HepG2 (cell line): ENCODE results near the gene ACP2. TPM values are rescaled to one million over a fixed set of nuclear protein-coding genes. Genes with fewer than 3 reads are reported as not detected.

ENCODE experiments used
- ATAC-seq: fragments of 200-7000 bp; cut with Tn5 transposase; 3 replicates; pipeline ENCODE4 v1.9.1; 2020; ENCODE audit warnings: mild to moderate bottlenecking, moderate library complexity
- BruUV-seq: library from RNA; stranded (reverse); fragments of 400-500 nt; replicated peaks from 2 replicates; lab custom pipeline; 2021; lab: Mats Ljungman, UMichigan
- CTCF ChIA-PET: fragments of 300-600 bp; formaldehyde crosslinking; extraction: SDS; loops from one replicate; lab custom pipeline; 2021; ENCODE audit warnings: low total read pairs, inconsistent platforms, low intra/inter-chr PET ratio; lab: Yijun Ruan, JAX
- POLR2A ChIA-PET: fragments of 350-600 bp; sonication (Branson Sonifier 250); formaldehyde crosslinking; loops from one replicate; lab custom pipeline; 2020; ENCODE audit warnings: antibody characterized with exemption, inconsistent platforms; lab: Yijun Ruan, JAX
- DNase-seq: peaks from one replicate; pipeline ENCODE4 v3.0.0-alpha.2; 2015; ENCODE audit warnings: low spot score
- FAIRE-seq: peaks from 3 replicates; lab custom pipeline; 2011; peaks lifted over from hg19 to GRCh38; lab: Jason Lieb, UNC
- H2AFZ ChIP-seq: one replicate; pipeline ENCODE4 v1.6.1; 2011; ENCODE audit warnings: low read length, inconsistent platforms
- H3K27ac ChIP-seq: fragments of 300-600 bp; 3 replicates; pipeline ENCODE4 v1.8.0; 2011; ENCODE audit warnings: mixed run types, mild to moderate bottlenecking, mixed read lengths, low read length, inconsistent platforms; ENCODE audit not compliant: insufficient read depth; ENCODE audit errors: extremely low read length
- H3K27me3 ChIP-seq, 2 experiments: fragments of 200-600 bp in 1 of 2; 2 replicates in 1 of 2; 3 replicates in 1 of 2; pipeline versions ENCODE4 v1.6.0 to v1.8.0; 2011; ENCODE audit warnings: low read length in 2 of 2, mild to moderate bottlenecking in 2 of 2, moderate library complexity in 2 of 2, inconsistent platforms in 1 of 2; ENCODE audit not compliant: insufficient read depth in 2 of 2, control insufficient read depth in 1 of 2
- H3K36me3 ChIP-seq, 2 experiments: fragments of 200-600 bp in 1 of 2; replicated peaks in 1 of 2; 2 replicates in 1 of 2; 3 replicates in 1 of 2; pipeline versions ENCODE4 v1.5.1 to v1.8.0; 2011; ENCODE audit warnings: low read length in 2 of 2, inconsistent platforms in 1 of 2; ENCODE audit not compliant: insufficient read depth in 2 of 2, control insufficient read depth in 1 of 2
- H3K4me1 ChIP-seq: 2 replicates; pipeline ENCODE4 v1.5.1; 2012; ENCODE audit warnings: low read length, inconsistent platforms; ENCODE audit not compliant: insufficient read depth
- H3K4me2 ChIP-seq: 2 replicates; pipeline ENCODE4 v1.6.0; 2011; ENCODE audit warnings: low read depth, low read length, inconsistent platforms
- H3K4me3 ChIP-seq, 3 experiments: fragments of 200-600 bp in 1 of 3; sonication (generic), shearing (Covaris generic) in 1 of 3; replicated peaks in 1 of 3; 2 replicates each; pipeline ENCODE4 v1.5.1; 2011 to 2016; ENCODE audit warnings: low read length in 3 of 3, inconsistent platforms in 2 of 3, low read depth in 2 of 3, mild to moderate bottlenecking in 2 of 3, control low read depth in 1 of 3, mixed read lengths in 1 of 3; ENCODE audit not compliant: insufficient read depth in 1 of 3
- H3K79me2 ChIP-seq: one replicate; pipeline ENCODE4 v1.6.1; 2011; ENCODE audit warnings: low read length, inconsistent platforms; ENCODE audit not compliant: insufficient read depth
- H3K9ac ChIP-seq: 2 replicates; pipeline ENCODE4 v1.6.0; 2011; ENCODE audit warnings: mild to moderate bottlenecking, low read depth, low read length, inconsistent platforms; ENCODE audit not compliant: insufficient read depth
- H3K9me3 ChIP-seq: 2 replicates; pipeline ENCODE4 v1.5.1; 2012; ENCODE audit warnings: mild to moderate bottlenecking, low read length
- H4K20me1 ChIP-seq: 2 replicates; pipeline ENCODE4 v1.6.0; 2011; ENCODE audit warnings: inconsistent platforms, mild to moderate bottlenecking, low read length, moderate library complexity; ENCODE audit not compliant: insufficient read depth
- AGO2 ChIP-seq: fragments of 200-400 bp; formaldehyde crosslinking; optimal IDR thresholded peaks from 2 replicates; pipeline ENCODE3; 2017; ENCODE audit warnings: mild to moderate bottlenecking, low read depth, low read length, moderate library complexity
- NR2C2 ChIP-seq: sonication (generic); formaldehyde crosslinking; IDR thresholded peaks from 2 replicates; pipeline ENCODE4 v1.4.0; 2020; ENCODE audit warnings: missing genetic modification reagents, mild to moderate bottlenecking, moderate library complexity, borderline replicate concordance
- NR3C1 ChIP-seq: sonication (generic); formaldehyde crosslinking; IDR thresholded peaks from 2 replicates; pipeline ENCODE4 v1.4.0; 2020; ENCODE audit warnings: missing genetic modification reagents
- SPEN ChIP-seq: sonication (generic); formaldehyde crosslinking; IDR thresholded peaks from 2 replicates; pipeline ENCODE4 v1.5.1; 2020; ENCODE audit warnings: low read depth, mild to moderate bottlenecking, missing genetic modification reagents
- WGBS: methylation state at CpG from one replicate; pipeline ENCODE4 v1.1.6; 2017; ENCODE audit warnings: low lambda C conversion rate; 5-methylcytosine and 5-hydroxymethylcytosine counted together
- in situ Hi-C: cut with HindIII; loops from 2 replicates; pipeline ENCODE4 v1.10.0; 2017; ENCODE audit warnings: low pct_unique_long_range_greater_than_20kb; ENCODE audit not compliant: extremely low pct_ligation_motif_present
- intact Hi-C: fragments of 100-400 bp; cut with micrococcal nuclease; formaldehyde crosslinking; loops from one replicate; pipeline ENCODE4 v1.10.0; 2022; ENCODE audit not compliant: unreplicated experiment
- polyA plus RNA-seq, 8 experiments: library from polyadenylated mRNA; depleted of rRNA in 3 of 8; stranded (reverse) in 7 of 8; unstranded in 1 of 8; fragments of >200 nt; fragmentation: Illumina TruSeq in 4 of 8; extraction: Trizol in 4 of 8; gene quantifications; 2 replicates each; pipeline versions ENCODE4 v1.2.1 to v1.2.3, GENCODE V29; 2011 to 2016; ENCODE audit warnings: low read depth in 4 of 8, missing spikeins in 1 of 8, mixed read lengths in 1 of 8; ENCODE audit not compliant: insufficient read depth in 1 of 8
- total RNA-seq, 5 experiments: library from RNA; depleted of rRNA; stranded (reverse); fragments of >200 nt; fragmentation: Illumina TruSeq; extraction: Trizol; gene quantifications; 2 replicates each; pipeline ENCODE4 v1.2.3, GENCODE V29; 2016; ENCODE audit warnings: low read depth in 1 of 5
- TF ChIP-seq, protein P1 (sequence below): sonication (generic); formaldehyde crosslinking; IDR thresholded peaks from 2 replicates; pipeline ENCODE4 v1.5.1; 2020; ENCODE audit warnings: mild to moderate bottlenecking, missing genetic modification reagents, moderate library complexity

Gene ACP2
- total and polyA plus RNA-seq, 2 of the 13 experiments (the other 11 are each of a cell fraction or from before 2014, with no cell fraction given): 17.7 to 20.2 TPM

DNA sequence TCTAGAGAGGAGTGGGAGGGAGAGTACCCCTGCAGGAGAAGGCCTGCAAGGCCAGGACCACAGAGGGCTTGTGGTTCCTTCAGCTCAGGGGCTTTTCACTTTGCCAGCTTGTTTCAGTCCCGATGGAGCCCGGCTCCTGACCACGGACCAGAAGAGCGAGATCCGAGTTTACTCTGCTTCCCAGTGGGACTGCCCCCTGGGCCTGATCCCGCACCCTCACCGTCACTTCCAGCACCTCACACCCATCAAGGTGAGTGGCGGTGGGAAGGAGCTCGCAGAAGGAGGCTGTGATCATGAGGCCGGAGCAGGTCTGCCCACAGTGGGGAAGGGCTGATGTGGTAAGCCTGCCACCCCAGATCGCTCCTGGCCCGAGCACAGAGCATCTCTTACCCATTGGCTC is 13.5 kb downstream of the ACP2 start:
- POLR2A ChIA-PET: interaction anchor here (1.0 to 4.7 kb wide), 6 partner anchors 10 to 57 kb away, joined by 3 to 25 read pairs (median 6); partner anchors contain the start of genes ACP2, DDB2 and NR1H3
- no TSS peak for BruUV-seq
- FAIRE-seq: no peak

More for the DNA sequence above, 13.5 kb downstream of the ACP2 start:
- Histone ChIP-seq H3K27ac (no peak overlapping the region), H3K27me3 (no peaks in the 10 kb centered on the region), H4K20me1 (no peaks in the 10 kb centered on the region; the same call in 1 of the 2 replicates), H3K9ac (no peak overlapping the region), H3K4me2 (no peak overlapping the region), H3K79me2 (no peaks in the 10 kb centered on the region), H3K9me3 (no peaks in the 10 kb centered on the region), H3K36me3 (peaks cover 14 to 38% of the 10 kb centered on the region in 2 experiments), H3K4me1 (peaks cover 16% of the 10 kb centered on the region), H3K4me3 (no peak overlapping the region), H2AFZ (no peak overlapping the region)
- DNase-seq (no peak), ATAC-seq (no peak)
- CTCF ChIA-PET: interaction anchor here (2.3 kb wide), 1 partner anchor 120 kb away, joined by 9 read pairs; no protein-coding TSS in a partner anchor
- intact Hi-C loops (no loop called here), in situ Hi-C loops (no loop called here)
- TF ChIP-seq, protein P1, sequence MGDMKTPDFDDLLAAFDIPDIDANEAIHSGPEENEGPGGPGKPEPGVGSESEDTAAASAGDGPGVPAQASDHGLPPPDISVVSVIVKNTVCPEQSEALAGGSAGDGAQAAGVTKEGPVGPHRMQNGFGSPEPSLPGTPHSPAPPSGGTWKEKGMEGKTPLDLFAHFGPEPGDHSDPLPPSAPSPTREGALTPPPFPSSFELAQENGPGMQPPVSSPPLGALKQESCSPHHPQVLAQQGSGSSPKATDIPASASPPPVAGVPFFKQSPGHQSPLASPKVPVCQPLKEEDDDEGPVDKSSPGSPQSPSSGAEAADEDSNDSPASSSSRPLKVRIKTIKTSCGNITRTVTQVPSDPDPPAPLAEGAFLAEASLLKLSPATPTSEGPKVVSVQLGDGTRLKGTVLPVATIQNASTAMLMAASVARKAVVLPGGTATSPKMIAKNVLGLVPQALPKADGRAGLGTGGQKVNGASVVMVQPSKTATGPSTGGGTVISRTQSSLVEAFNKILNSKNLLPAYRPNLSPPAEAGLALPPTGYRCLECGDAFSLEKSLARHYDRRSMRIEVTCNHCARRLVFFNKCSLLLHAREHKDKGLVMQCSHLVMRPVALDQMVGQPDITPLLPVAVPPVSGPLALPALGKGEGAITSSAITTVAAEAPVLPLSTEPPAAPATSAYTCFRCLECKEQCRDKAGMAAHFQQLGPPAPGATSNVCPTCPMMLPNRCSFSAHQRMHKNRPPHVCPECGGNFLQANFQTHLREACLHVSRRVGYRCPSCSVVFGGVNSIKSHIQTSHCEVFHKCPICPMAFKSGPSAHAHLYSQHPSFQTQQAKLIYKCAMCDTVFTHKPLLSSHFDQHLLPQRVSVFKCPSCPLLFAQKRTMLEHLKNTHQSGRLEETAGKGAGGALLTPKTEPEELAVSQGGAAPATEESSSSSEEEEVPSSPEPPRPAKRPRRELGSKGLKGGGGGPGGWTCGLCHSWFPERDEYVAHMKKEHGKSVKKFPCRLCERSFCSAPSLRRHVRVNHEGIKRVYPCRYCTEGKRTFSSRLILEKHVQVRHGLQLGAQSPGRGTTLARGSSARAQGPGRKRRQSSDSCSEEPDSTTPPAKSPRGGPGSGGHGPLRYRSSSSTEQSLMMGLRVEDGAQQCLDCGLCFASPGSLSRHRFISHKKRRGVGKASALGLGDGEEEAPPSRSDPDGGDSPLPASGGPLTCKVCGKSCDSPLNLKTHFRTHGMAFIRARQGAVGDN (CRISPR knock-in tag): 0 out of 2 replicates have a peak, but pooled peaks have one; percentile 20
- peak; percentile 72 for TF ChIP-seq AGO2
- TF ChIP-seq NR2C2 (CRISPR knock-in tag): no peak
- TF ChIP-seq NR3C1: no peak
- no peak for TF ChIP-seq SPEN (CRISPR knock-in tag)
- WGBS: 94% methylated on average over 12 of the region's 12 CpGs
